H1 (cell line): Measurements from ENCODE around the gene KLHDC7A. TPM values are rescaled to one million over a fixed set of nuclear protein-coding genes. Genes with fewer than 3 reads are reported as not detected.
A peak's percentile ranks its signal among the peaks of the same experiment; 100 is the strongest.

Experiments
- CEBPB ChIP-seq: IDR thresholded peaks from 2 replicates; pipeline ENCODE4 v1.6.1; 2012; ENCODE audit warnings: low read depth, low read length
- HDAC2 ChIP-seq, 2 experiments: fragments of 300-600 bp in 1 of 2; sonication (generic) in 1 of 2; IDR thresholded peaks; 2 replicates each; pipeline ENCODE4 v1.6.1; 2011 to 2012; ENCODE audit warnings: low read depth in 2 of 2, low read length in 2 of 2, mild to moderate bottlenecking in 2 of 2, moderate library complexity in 2 of 2, borderline replicate concordance in 1 of 2, inconsistent platforms in 1 of 2
- NANOG ChIP-seq: IDR thresholded peaks from 2 replicates; pipeline ENCODE4 v1.6.1; 2011; ENCODE audit warnings: low read length, low read depth, mild to moderate bottlenecking, inconsistent platforms; ENCODE audit not compliant: insufficient read depth, poor library complexity, severe bottlenecking
- POLR2A ChIP-seq, 2 experiments: IDR thresholded peaks; 1 replicate in 1 of 2; 2 replicates in 1 of 2; pipeline ENCODE4 v1.6.1; 2011; ENCODE audit warnings: low read depth in 2 of 2, low read length in 2 of 2, mild to moderate bottlenecking in 2 of 2; ENCODE audit errors: control extremely low read depth in 1 of 2
- SIN3A ChIP-seq, 2 experiments: IDR thresholded peaks in 1 of 2; conservative IDR thresholded peaks in 1 of 2; 2 replicates each; pipeline ENCODE4 v1.6.1; 2011 to 2012; ENCODE audit warnings: low read length in 2 of 2, improper control_type of control experiment in 1 of 2, low read depth in 1 of 2, mild to moderate bottlenecking in 1 of 2
- SP4 ChIP-seq: IDR thresholded peaks from 2 replicates; pipeline ENCODE4 v1.6.1; 2012; ENCODE audit warnings: low read length, inconsistent platforms
- TAF1 ChIP-seq: IDR thresholded peaks from 2 replicates; pipeline ENCODE4 v1.6.1; 2011; ENCODE audit warnings: mild to moderate bottlenecking, low read depth, low read length
- TEAD4 ChIP-seq: IDR thresholded peaks from 2 replicates; pipeline ENCODE4 v1.6.1; 2012; ENCODE audit warnings: low read depth, low read length, inconsistent platforms, mixed read lengths
- polyA plus RNA-seq, 7 experiments: library from polyadenylated mRNA; depleted of rRNA in 3 of 7; stranded (reverse) in 5 of 7; unstranded in 2 of 7; fragments of >200 nt in 5 of 7; fragments of 200-250 nt in 2 of 7; gene quantifications; 1 replicate in 5 of 7; 2 replicates in 1 of 7; 4 replicates in 1 of 7; pipeline versions ENCODE4 v1.2.1 to v1.2.3, GENCODE V29; 2011 to 2013; ENCODE audit warnings: missing spikeins in 2 of 7, mixed read lengths in 2 of 7
- total RNA-seq: library from RNA; stranded (reverse); fragmentation: NEBNext Ultra II Directional; extraction: Animal tissue kit (Norgen Biotek cat#: 25700); gene quantifications from 2 replicates; pipeline ENCODE4 v1.2.1, GENCODE V29; 2021
- TF ChIP-seq, protein P1 (sequence below): fragments of 300-600 bp; sonication (generic); IDR thresholded peaks from 2 replicates; pipeline ENCODE4 v1.7.1; 2012; ENCODE audit warnings: low read length, moderate library complexity, mild to moderate bottlenecking, inconsistent platforms; ENCODE audit not compliant: insufficient replicate concordance

Gene KLHDC7A
- total and polyA plus RNA-seq, 2 of the 8 experiments (the other 6 are each of a cell fraction or from before 2014, with no cell fraction given), result 3.9 to 18.9 TPM

- TF ChIP-seq, protein P1, sequence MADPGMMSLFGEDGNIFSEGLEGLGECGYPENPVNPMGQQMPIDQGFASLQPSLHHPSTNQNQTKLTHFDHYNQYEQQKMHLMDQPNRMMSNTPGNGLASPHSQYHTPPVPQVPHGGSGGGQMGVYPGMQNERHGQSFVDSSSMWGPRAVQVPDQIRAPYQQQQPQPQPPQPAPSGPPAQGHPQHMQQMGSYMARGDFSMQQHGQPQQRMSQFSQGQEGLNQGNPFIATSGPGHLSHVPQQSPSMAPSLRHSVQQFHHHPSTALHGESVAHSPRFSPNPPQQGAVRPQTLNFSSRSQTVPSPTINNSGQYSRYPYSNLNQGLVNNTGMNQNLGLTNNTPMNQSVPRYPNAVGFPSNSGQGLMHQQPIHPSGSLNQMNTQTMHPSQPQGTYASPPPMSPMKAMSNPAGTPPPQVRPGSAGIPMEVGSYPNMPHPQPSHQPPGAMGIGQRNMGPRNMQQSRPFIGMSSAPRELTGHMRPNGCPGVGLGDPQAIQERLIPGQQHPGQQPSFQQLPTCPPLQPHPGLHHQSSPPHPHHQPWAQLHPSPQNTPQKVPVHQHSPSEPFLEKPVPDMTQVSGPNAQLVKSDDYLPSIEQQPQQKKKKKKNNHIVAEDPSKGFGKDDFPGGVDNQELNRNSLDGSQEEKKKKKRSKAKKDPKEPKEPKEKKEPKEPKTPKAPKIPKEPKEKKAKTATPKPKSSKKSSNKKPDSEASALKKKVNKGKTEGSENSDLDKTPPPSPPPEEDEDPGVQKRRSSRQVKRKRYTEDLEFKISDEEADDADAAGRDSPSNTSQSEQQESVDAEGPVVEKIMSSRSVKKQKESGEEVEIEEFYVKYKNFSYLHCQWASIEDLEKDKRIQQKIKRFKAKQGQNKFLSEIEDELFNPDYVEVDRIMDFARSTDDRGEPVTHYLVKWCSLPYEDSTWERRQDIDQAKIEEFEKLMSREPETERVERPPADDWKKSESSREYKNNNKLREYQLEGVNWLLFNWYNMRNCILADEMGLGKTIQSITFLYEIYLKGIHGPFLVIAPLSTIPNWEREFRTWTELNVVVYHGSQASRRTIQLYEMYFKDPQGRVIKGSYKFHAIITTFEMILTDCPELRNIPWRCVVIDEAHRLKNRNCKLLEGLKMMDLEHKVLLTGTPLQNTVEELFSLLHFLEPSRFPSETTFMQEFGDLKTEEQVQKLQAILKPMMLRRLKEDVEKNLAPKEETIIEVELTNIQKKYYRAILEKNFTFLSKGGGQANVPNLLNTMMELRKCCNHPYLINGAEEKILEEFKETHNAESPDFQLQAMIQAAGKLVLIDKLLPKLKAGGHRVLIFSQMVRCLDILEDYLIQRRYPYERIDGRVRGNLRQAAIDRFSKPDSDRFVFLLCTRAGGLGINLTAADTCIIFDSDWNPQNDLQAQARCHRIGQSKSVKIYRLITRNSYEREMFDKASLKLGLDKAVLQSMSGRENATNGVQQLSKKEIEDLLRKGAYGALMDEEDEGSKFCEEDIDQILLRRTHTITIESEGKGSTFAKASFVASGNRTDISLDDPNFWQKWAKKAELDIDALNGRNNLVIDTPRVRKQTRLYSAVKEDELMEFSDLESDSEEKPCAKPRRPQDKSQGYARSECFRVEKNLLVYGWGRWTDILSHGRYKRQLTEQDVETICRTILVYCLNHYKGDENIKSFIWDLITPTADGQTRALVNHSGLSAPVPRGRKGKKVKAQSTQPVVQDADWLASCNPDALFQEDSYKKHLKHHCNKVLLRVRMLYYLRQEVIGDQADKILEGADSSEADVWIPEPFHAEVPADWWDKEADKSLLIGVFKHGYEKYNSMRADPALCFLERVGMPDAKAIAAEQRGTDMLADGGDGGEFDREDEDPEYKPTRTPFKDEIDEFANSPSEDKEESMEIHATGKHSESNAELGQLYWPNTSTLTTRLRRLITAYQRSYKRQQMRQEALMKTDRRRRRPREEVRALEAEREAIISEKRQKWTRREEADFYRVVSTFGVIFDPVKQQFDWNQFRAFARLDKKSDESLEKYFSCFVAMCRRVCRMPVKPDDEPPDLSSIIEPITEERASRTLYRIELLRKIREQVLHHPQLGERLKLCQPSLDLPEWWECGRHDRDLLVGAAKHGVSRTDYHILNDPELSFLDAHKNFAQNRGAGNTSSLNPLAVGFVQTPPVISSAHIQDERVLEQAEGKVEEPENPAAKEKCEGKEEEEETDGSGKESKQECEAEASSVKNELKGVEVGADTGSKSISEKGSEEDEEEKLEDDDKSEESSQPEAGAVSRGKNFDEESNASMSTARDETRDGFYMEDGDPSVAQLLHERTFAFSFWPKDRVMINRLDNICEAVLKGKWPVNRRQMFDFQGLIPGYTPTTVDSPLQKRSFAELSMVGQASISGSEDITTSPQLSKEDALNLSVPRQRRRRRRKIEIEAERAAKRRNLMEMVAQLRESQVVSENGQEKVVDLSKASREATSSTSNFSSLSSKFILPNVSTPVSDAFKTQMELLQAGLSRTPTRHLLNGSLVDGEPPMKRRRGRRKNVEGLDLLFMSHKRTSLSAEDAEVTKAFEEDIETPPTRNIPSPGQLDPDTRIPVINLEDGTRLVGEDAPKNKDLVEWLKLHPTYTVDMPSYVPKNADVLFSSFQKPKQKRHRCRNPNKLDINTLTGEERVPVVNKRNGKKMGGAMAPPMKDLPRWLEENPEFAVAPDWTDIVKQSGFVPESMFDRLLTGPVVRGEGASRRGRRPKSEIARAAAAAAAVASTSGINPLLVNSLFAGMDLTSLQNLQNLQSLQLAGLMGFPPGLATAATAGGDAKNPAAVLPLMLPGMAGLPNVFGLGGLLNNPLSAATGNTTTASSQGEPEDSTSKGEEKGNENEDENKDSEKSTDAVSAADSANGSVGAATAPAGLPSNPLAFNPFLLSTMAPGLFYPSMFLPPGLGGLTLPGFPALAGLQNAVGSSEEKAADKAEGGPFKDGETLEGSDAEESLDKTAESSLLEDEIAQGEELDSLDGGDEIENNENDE, result no peak
- peak; percentile 68 for TF ChIP-seq NANOG
- peak in 1 of 2 experiments; percentile 68; a peak in 1 of 4 replicates for TF ChIP-seq HDAC2 (IDR thresholded peaks at IDR 0.05; ENCODE audit: borderline replicate concordance in 1 of 2, low read depth in 2 of 2, low read length in 2 of 2)
- peak in 1 of 2 experiments; percentile 87; a peak in 2 of 4 replicates for TF ChIP-seq SIN3A (conservative IDR thresholded peaks at IDR 0.05 in 1 of 2, IDR thresholded peaks at IDR 0.05 in 1 of 2; ENCODE audit: low read depth in 1 of 2, low read length in 2 of 2)
- TF ChIP-seq CEBPB, result no peak
- TF ChIP-seq TEAD4, result peak; percentile 99
- peak; percentile 39; the same call in 1 of the 2 replicates for TF ChIP-seq SP4
- peak; percentile 76 for TF ChIP-seq TAF1
- TF ChIP-seq POLR2A (IDR thresholded peaks at IDR 0.05; ENCODE audit: control extremely low read depth in 1 of 2, low read depth in 2 of 2, low read length in 2 of 2), result peak; percentile 72 to 75; a peak in 2 of 3 replicates
These were observed at the start of gene KLHDC7A (continued) for GRCh38 chr1:18480315-18481189.
